Prostate gland (tissue), 2 donors: ENCODE data around the gene PPARA. TPM values are rescaled to one million over a fixed set of nuclear protein-coding genes. Genes with fewer than 3 reads are reported as not detected.

ENCODE experiments used
- DNase-seq: peaks from one replicate; pipeline ENCODE4 v3.0.0-alpha.2; 2019; ENCODE audit warnings: low spot score
- H3K27ac ChIP-seq, 2 donors: fragments of 200-600 bp; sonication (generic); 2 replicates each; pipeline ENCODE4 v1.5.1; 2017 to 2019
- H3K27me3 ChIP-seq: fragments of 200-600 bp; sonication (generic); replicated peaks from 2 replicates; pipeline ENCODE4 v1.5.1; 2019; ENCODE audit not compliant: insufficient read depth
- H3K36me3 ChIP-seq, 2 donors: fragments of 200-600 bp; sonication (generic); 1 replicate in 1 of 2; 2 replicates in 1 of 2; pipeline versions ENCODE4 v1.5.1 to v1.8.1; 2017 to 2019
- H3K4me1 ChIP-seq: fragments of 200-600 bp; sonication (generic); replicated peaks from 2 replicates; pipeline ENCODE4 v1.5.1; 2019
- H3K4me3 ChIP-seq, 2 donors: fragments of 200-600 bp; sonication (generic); 2 replicates each; pipeline ENCODE4 v1.5.1; 2017 to 2019
- H3K9me3 ChIP-seq: fragments of 200-600 bp; sonication (generic); 2 replicates; pipeline ENCODE4 v1.5.1; 2017
- POLR2A ChIP-seq: fragments of 450-650 bp; IDR thresholded peaks from one replicate; pipeline ENCODE4 v1.6.1; 2016; ENCODE audit warnings: antibody characterized with exemption, mild to moderate bottlenecking
- POLR2AphosphoS5 ChIP-seq: sonication (generic); formaldehyde crosslinking; IDR thresholded peaks from one replicate; pipeline ENCODE4 v1.6.1; 2017; ENCODE audit warnings: antibody characterized with exemption
- WGBS: methylation state at CpG from one replicate; pipeline ENCODE4 v1.1.5; 2018; 5-methylcytosine and 5-hydroxymethylcytosine counted together
- intact Hi-C: fragments of 100-400 bp; cut with DNase I; formaldehyde crosslinking; loops from one replicate; pipeline ENCODE4 v1.14.2; 2022
- total RNA-seq, 2 donors: library from RNA; depleted of rRNA; stranded (reverse); fragments of >200 nt; gene quantifications; one replicate each; pipeline ENCODE4 v1.1.0, GENCODE V29; 2016
- TF ChIP-seq, protein P1 (sequence below), 4 experiments: fragments of 200-600 bp in 2 of 4; fragments of 450-650 bp in 2 of 4; sonication (generic) in 2 of 4; IDR thresholded peaks; 1 replicate in 3 of 4; 2 replicates in 1 of 4; pipeline ENCODE4 v1.5.1; 2016 to 2019; ENCODE audit warnings: antibody characterized with exemption in 4 of 4, mild to moderate bottlenecking in 2 of 4, moderate library complexity in 2 of 4

The PPARA gene
- total RNA-seq, 2 donors from 2014 or later, result 21.2 to 27.3 TPM

GRCh38 chr22:46244771-46245170 is 94.4 kb downstream of the PPARA start:
- no peak overlapping the region for H3K27ac ChIP-seq
- no peak for DNase-seq
- H3K9me3 ChIP-seq, result no peaks in the 10 kb centered on the region
- no peak overlapping the region for H3K4me3 ChIP-seq
- no peaks in the 10 kb centered on the region for H3K27me3 ChIP-seq
- 89% methylated on average over 9 of the region's 9 CpGs for WGBS
- TF ChIP-seq, protein P1, sequence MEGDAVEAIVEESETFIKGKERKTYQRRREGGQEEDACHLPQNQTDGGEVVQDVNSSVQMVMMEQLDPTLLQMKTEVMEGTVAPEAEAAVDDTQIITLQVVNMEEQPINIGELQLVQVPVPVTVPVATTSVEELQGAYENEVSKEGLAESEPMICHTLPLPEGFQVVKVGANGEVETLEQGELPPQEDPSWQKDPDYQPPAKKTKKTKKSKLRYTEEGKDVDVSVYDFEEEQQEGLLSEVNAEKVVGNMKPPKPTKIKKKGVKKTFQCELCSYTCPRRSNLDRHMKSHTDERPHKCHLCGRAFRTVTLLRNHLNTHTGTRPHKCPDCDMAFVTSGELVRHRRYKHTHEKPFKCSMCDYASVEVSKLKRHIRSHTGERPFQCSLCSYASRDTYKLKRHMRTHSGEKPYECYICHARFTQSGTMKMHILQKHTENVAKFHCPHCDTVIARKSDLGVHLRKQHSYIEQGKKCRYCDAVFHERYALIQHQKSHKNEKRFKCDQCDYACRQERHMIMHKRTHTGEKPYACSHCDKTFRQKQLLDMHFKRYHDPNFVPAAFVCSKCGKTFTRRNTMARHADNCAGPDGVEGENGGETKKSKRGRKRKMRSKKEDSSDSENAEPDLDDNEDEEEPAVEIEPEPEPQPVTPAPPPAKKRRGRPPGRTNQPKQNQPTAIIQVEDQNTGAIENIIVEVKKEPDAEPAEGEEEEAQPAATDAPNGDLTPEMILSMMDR (IDR thresholded peaks at IDR 0.05), result no peak
- TF ChIP-seq POLR2AphosphoS5, result no peak
- no peak for TF ChIP-seq POLR2A
- H3K4me1 ChIP-seq, result no peaks in the 10 kb centered on the region
- intact Hi-C loops, result no loop called here
- H3K36me3 ChIP-seq, result no peaks in the 10 kb centered on the region

GRCh38 chr22:46245511-46245910 is 95.2 kb downstream of the PPARA start:
- Histone ChIP-seq H3K36me3 (no peaks in the 10 kb centered on the region), H3K4me3 (no peak overlapping the region), H3K9me3 (no peaks in the 10 kb centered on the region), H3K27me3 (no peaks in the 10 kb centered on the region), H3K4me1 (no peaks in the 10 kb centered on the region), H3K27ac (no peak overlapping the region)
- DNase-seq, result no peak
- intact Hi-C loops, result no loop called here
- WGBS, result 50% methylated on average over 16 of the region's 16 CpGs
- TF ChIP-seq POLR2AphosphoS5, result no peak
- TF ChIP-seq, protein P1 (IDR thresholded peaks at IDR 0.05), result no peak
- no peak for TF ChIP-seq POLR2A

GRCh38 chr22:46246178-46246577 is 95.9 kb downstream of the PPARA start:
- TF ChIP-seq POLR2AphosphoS5, result no peak
- TF ChIP-seq POLR2A, result no peak
- TF ChIP-seq, protein P1 (IDR thresholded peaks at IDR 0.05), result no peak
- Histone ChIP-seq H3K9me3 (no peaks in the 10 kb centered on the region), H3K4me1 (no peaks in the 10 kb centered on the region), H3K27ac (no peak overlapping the region), H3K27me3 (no peaks in the 10 kb centered on the region), H3K4me3 (no peak overlapping the region), H3K36me3 (no peaks in the 10 kb centered on the region)
- no peak for DNase-seq
- intact Hi-C loops, result no loop called here
- WGBS, result 86% methylated on average over 10 of the region's 10 CpGs

DNA sequence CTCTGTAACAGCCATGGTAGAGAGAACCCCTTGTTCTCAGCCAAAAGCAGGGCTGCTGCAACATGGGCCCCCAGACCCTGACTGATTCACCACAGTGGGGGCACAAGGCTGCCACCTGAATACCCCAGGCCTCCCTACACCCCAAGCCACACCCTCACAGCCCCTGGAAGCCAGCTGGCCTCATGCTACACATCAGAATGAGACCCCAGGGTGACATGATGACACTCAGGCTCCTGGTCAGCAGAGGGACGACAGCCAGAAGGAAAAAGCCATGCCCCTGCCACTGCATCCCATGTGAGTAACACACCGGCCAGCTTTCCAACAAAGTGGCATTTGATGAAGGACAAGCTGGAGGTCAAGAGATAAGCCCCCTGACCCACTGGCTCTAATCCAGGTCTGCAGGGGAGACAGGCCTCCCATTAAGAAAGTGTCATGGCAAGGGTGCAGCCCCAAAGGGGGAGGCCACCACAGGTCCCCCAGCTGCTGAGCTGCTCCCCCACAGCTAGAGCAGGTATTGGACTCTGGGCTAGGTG is 97.2 kb downstream of the PPARA start:
- TF ChIP-seq, protein P1 (IDR thresholded peaks at IDR 0.05), result no peak
- TF ChIP-seq POLR2A (no peak), POLR2AphosphoS5 (no peak)
- H3K4me3 ChIP-seq, result no peak overlapping the region
- 94% methylated on average over 2 of the region's 2 CpGs for WGBS
- no peaks in the 10 kb centered on the region for H3K27me3 ChIP-seq
- no peaks in the 10 kb centered on the region for H3K9me3 ChIP-seq
- no peak overlapping the region for H3K27ac ChIP-seq
- H3K4me1 ChIP-seq, result no peaks in the 10 kb centered on the region
- intact Hi-C loops, result no loop called here
- no peaks in the 10 kb centered on the region for H3K36me3 ChIP-seq
- DNase-seq, result no peak

DNA sequence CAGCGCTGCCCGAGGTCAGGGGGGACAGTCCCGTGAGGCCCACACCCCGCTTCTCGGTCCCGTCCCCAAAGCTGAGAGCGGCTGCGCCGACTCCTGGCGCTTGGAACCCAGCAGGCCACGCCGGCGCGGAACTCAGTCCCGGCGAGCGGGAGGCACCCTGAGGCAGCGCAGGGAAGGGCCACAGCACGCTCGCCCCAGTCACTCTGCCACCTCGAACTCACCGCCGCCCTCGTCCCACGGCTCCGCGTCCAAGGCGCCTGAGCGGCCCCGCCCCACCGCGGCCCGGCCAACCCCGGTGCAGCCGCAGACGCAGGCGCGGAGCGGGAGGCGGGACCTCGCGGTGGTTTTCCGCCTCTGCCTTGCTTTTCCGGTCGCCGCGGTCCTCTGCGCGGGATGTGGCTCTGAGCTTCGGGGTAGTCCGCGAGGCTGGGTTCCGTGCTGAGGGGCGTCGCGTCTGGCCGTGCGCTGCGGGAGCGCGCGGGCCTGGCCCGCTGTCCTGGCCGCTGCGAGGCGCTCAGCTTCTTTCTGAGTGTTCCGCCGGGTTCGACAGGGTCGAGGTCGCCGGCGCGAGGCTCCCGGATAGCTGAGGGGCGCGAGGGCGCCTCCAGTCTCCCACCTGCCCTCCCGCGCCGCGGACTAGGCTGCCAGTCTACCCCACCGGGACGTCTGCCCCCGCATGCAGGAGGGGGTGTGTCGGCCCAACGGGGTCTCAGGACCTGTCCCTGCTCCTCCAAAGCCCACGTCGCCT is 99.9 kb downstream of the PPARA start, which contains the start of gene CDPF1:
Gene CDPF1, minus strand, starts transcription at position 259 of the 748 bp plus-strand sequence. CDS start 2,009 bp downstream, outside the sequence.
- Histone ChIP-seq H3K4me3 (peak within 1 kb of the TSS; percentile 60 to 75), H3K27me3 (no peaks in the 10 kb centered on the region), H3K4me1 (no peaks in the 10 kb centered on the region), H3K9me3 (no peaks in the 10 kb centered on the region), H3K36me3 (no peaks in the 10 kb centered on the region), H3K27ac (peak within 1 kb of the TSS; percentile 81 to 88)
- WGBS, result under 1% methylated on average over 19 of the region's 89 CpGs
- DNase-seq, result peak; percentile 87
- intact Hi-C loops, result no loop called here
- TF ChIP-seq POLR2A, result peak; percentile 93
- peak; percentile 78 for TF ChIP-seq POLR2AphosphoS5
- TF ChIP-seq, protein P1 (IDR thresholded peaks at IDR 0.05), result peak in 2 of 4 experiments; percentile 6 to 36
